HG03175 (cell line): Measurements from ENCODE around the gene PDZD2.

ENCODE experiments used
- ATAC-seq: cut with Tn5 transposase; IDR thresholded peaks from one replicate; pipeline ENCODE4 v1.9.1; 2021; ENCODE audit warnings: mild to moderate bottlenecking, moderate library complexity; ENCODE audit not compliant: unreplicated experiment

The PDZD2 gene

GRCh38 chr5:32090026-32090754, 451.3 kb downstream of the PDZD2 start:
- no peak for ATAC-seq

- no peak for ATAC-seq
Measured at GRCh38 chr5:32090755-32091128, 451.8 kb downstream of the PDZD2 start.

GRCh38 chr5:32092938-32093812, 454.2 kb downstream of the PDZD2 start:
- ATAC-seq = peak; percentile 90

GRCh38 chr5:32094691-32095090, 455.8 kb downstream of the PDZD2 start:
- ATAC-seq = no peak

GRCh38 chr5:32095261-32095671, 456.3 kb downstream of the PDZD2 start:
- ATAC-seq = no peak

- ATAC-seq = no peak
Measured at GRCh38 chr5:32096891-32097595, 458.1 kb downstream of the PDZD2 start.

GRCh38 chr5:32098291-32098690, 459.4 kb downstream of the PDZD2 start:
- no peak for ATAC-seq

- ATAC-seq = no peak
Measured at GRCh38 chr5:32098890-32099310, 460.0 kb downstream of the PDZD2 start.

- no peak for ATAC-seq
Measured at GRCh38 chr5:32099486-32100035, 460.6 kb downstream of the PDZD2 start.

- ATAC-seq = no peak
Measured at GRCh38 chr5:32100230-32100629, 461.3 kb downstream of the PDZD2 start.

GRCh38 chr5:32100691-32101302, 461.9 kb downstream of the PDZD2 start:
- ATAC-seq = no peak

- ATAC-seq = no peak
Measured at GRCh38 chr5:32102254-32102986, 463.5 kb downstream of the PDZD2 start.

GRCh38 chr5:32103521-32103920, 464.6 kb downstream of the PDZD2 start:
- no peak for ATAC-seq

GRCh38 chr5:32107291-32107690, 468.4 kb downstream of the PDZD2 start:
- ATAC-seq = no peak

GRCh38 chr5:32108167-32108566, 469.2 kb downstream of the PDZD2 start:
- no peak for ATAC-seq

- no peak for ATAC-seq
Measured at GRCh38 chr5:32109236-32109635, 470.3 kb downstream of the PDZD2 start.

- no peak for ATAC-seq
Measured at GRCh38 chr5:32110111-32110696, 471.3 kb downstream of the PDZD2 start.

- ATAC-seq = no peak
Measured at GRCh38 chr5:32115985-32116384, 477.1 kb downstream of the PDZD2 start.

- ATAC-seq = no peak
Measured at GRCh38 chr5:32116574-32117313, 477.8 kb downstream of the PDZD2 start.
